Measurements from ENCODE around the gene TSKU.
A peak's percentile ranks its signal among the peaks of the same experiment; 100 is the strongest.
"Not testable (repeated sequence)": the region's sequence is repeated elsewhere in the genome, so short reads cannot be mapped to it uniquely, and the experiment has no call there.

The TSKU gene

GRCh38 chr11:76803811-76804600 lies 20.9 kb downstream of the TSKU start:
- DNase-seq = peak; percentile 64

- DNase-seq = no peak
Measured at GRCh38 chr11:76805206-76805913, 22.2 kb downstream of the TSKU start.

GRCh38 chr11:76806131-76806530 lies 23.0 kb downstream of the TSKU start:
- no peak for DNase-seq

- DNase-seq = no peak
Measured at GRCh38 chr11:76806608-76807205, 23.6 kb downstream of the TSKU start.

GRCh38 chr11:76807206-76807875 lies 24.2 kb downstream of the TSKU start:
- DNase-seq = peak; percentile 80

- DNase-seq = no peak
Measured at GRCh38 chr11:76808171-76808570, 25.0 kb downstream of the TSKU start.

GRCh38 chr11:76808996-76809395 lies 25.8 kb downstream of the TSKU start:
- DNase-seq = no peak

GRCh38 chr11:76810151-76810853 lies 27.1 kb downstream of the TSKU start:
- DNase-seq = peak; percentile 56

- no peak for DNase-seq
Measured at GRCh38 chr11:76811259-76811658, 28.1 kb downstream of the TSKU start.

GRCh38 chr11:76814414-76814813 lies 31.3 kb downstream of the TSKU start:
- no peak for DNase-seq

GRCh38 chr11:76815678-76816077 lies 32.5 kb downstream of the TSKU start:
- DNase-seq = not testable (repeated sequence)

- no peak for DNase-seq
Measured at GRCh38 chr11:76820184-76820566, 37.0 kb downstream of the TSKU start.

GRCh38 chr11:76821396-76821795 lies 38.2 kb downstream of the TSKU start:
- DNase-seq = not testable (repeated sequence)

GRCh38 chr11:76822406-76822805 lies 39.2 kb downstream of the TSKU start:
- DNase-seq = no peak

- DNase-seq = no peak
Measured at GRCh38 chr11:76823481-76824028, 40.4 kb downstream of the TSKU start.

- DNase-seq = no peak
Measured at GRCh38 chr11:76824083-76824939, 41.2 kb downstream of the TSKU start.

- no peak for DNase-seq
Measured at GRCh38 chr11:76824980-76825725, 42.0 kb downstream of the TSKU start.

- no peak for DNase-seq
Measured at GRCh38 chr11:76825726-76826396, 42.7 kb downstream of the TSKU start.

- not testable (repeated sequence) for DNase-seq
Measured at GRCh38 chr11:76826508-76826907, 43.4 kb downstream of the TSKU start.

GRCh38 chr11:76827005-76827404 lies 43.8 kb downstream of the TSKU start:
- not testable (repeated sequence) for DNase-seq
